Globus pallidus (tissue), 1 donor: Measurements from ENCODE around the gene INPP5E.
A peak's percentile ranks its signal among the peaks of the same experiment; 100 is the strongest.
"Not testable (repeated sequence)": the region's sequence is repeated elsewhere in the genome, so short reads cannot be mapped to it uniquely, and the experiment has no call there.

Experiments
- DNase-seq: peaks from one replicate; pipeline ENCODE4 v3.0.0-alpha.2; 2015; ENCODE audit warnings: low spot score

INPP5E gene

GRCh38 chr9:136429075-136429628 is 10.5 kb downstream of the INPP5E start:
- DNase-seq: no peak

- DNase-seq: no peak
These were observed 12.9 kb downstream of the INPP5E start for GRCh38 chr9:136426787-136427186.

- DNase-seq: not testable (repeated sequence)
These were observed 14.3 kb downstream of the INPP5E start for GRCh38 chr9:136425367-136425766.

- no peak for DNase-seq
These were observed 14.8 kb downstream of the INPP5E start for GRCh38 chr9:136424750-136425362.

- DNase-seq: no peak
These were observed 16.1 kb downstream of the INPP5E start for GRCh38 chr9:136423432-136424146.

GRCh38 chr9:136422876-136423275 is 16.8 kb downstream of the INPP5E start:
- DNase-seq: no peak

GRCh38 chr9:136421791-136422190 is 17.9 kb downstream of the INPP5E start:
- DNase-seq: no peak

GRCh38 chr9:136419092-136419420 is 20.6 kb downstream of the INPP5E start:
- no peak for DNase-seq

GRCh38 chr9:136418182-136419091 is 21.2 kb downstream of the INPP5E start:
- DNase-seq: no peak

GRCh38 chr9:136416914-136417313 is 22.7 kb downstream of the INPP5E start:
- DNase-seq: no peak

- DNase-seq: no peak
These were observed 23.2 kb downstream of the INPP5E start for GRCh38 chr9:136416427-136416826.

- no peak for DNase-seq
These were observed 26.7 kb downstream of the INPP5E start for GRCh38 chr9:136412962-136413361.

GRCh38 chr9:136411378-136411777 is 28.3 kb downstream of the INPP5E start:
- DNase-seq: no peak

GRCh38 chr9:136410500-136411287 is 29.0 kb downstream of the INPP5E start, which contains the start of the genes ENTR1 and PMPCA:
Gene ENTR1, minus strand, starts transcription at chr9:136410614. Its CDS starts 217 bp downstream, at chr9:136410397.
Gene PMPCA, plus strand, starts transcription at chr9:136410658. Its CDS starts 11 bp downstream, at chr9:136410669.
- DNase-seq: peak; percentile 86

GRCh38 chr9:136409557-136410455 is 29.8 kb downstream of the INPP5E start:
- peak; percentile 11 for DNase-seq

GRCh38 chr9:136407911-136408310 is 31.7 kb downstream of the INPP5E start:
- no peak for DNase-seq

GRCh38 chr9:136407061-136407460 is 32.6 kb downstream of the INPP5E start:
- not testable (repeated sequence) for DNase-seq

- not testable (repeated sequence) for DNase-seq
These were observed 33.7 kb downstream of the INPP5E start for GRCh38 chr9:136405904-136406303.

- no peak for DNase-seq
These were observed 34.2 kb downstream of the INPP5E start for GRCh38 chr9:136405481-136405880.

GRCh38 chr9:136404801-136405136 is 34.9 kb downstream of the INPP5E start:
- no peak for DNase-seq
